ENCODE results near the gene AGXT. TPM values are rescaled to one million over a fixed set of nuclear protein-coding genes. Genes with fewer than 3 reads are reported as not detected.

AGXT gene
- total and polyA plus RNA-seq, 2 of the 8 experiments (the other 6 are each of a cell fraction or from before 2014, with no cell fraction given) = 0.03 TPM; not detected in 1

DNA sequence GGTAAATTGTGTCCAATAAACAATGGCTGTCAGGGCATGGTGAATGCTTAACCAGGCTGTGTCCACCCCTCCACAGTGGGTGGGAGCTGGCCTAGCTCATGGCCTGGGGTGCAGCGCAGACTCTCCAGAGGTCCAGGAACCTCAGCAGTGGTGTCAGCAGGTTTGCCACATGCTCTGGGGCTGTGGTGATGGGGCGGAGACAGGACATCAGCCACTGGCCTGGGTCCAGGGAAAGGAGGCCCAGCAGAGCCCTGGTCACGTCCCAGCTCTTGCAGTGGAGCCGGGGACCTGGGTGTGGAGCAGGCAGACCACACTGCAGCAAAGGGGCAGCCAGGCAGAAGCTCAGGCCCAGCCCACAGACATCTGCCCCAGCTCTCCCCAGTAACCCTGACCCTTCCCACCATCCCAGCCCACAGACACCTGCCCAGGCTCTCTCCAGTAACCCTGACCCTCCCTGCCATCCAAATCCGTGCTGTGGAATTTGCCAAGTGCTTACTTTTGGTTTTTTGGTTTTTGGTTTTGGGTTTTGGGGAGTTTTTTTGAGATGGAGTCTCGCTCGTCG is 34.8 kb upstream of the AGXT start (continued):
- no peak for TF ChIP-seq TCF12 (IDR thresholded peaks at IDR 0.05; ENCODE audit: low read depth, low read length)
- TF ChIP-seq GTF2F1 (IDR thresholded peaks at IDR 0.05; ENCODE audit: borderline replicate concordance, low read depth, low read length) = no peak

Data from H1 (cell line).